Stimulated activated CD4-positive, alpha-beta T cell treated with anti-CD3 and anti-CD28 coated beads, Interleukin-12 subunit alpha, Interleukin-12 subunit beta, amount 100 ng/mL, for 24 hours (primary cell): ENCODE measurements around the gene ZBTB20.

ENCODE experiments used
- DNase-seq, 2 experiments: peaks; one replicate each; pipeline ENCODE4 v3.0.0-alpha.2; 2020; ENCODE audit warnings: low read depth in 2 of 2

Gene ZBTB20

DNA sequence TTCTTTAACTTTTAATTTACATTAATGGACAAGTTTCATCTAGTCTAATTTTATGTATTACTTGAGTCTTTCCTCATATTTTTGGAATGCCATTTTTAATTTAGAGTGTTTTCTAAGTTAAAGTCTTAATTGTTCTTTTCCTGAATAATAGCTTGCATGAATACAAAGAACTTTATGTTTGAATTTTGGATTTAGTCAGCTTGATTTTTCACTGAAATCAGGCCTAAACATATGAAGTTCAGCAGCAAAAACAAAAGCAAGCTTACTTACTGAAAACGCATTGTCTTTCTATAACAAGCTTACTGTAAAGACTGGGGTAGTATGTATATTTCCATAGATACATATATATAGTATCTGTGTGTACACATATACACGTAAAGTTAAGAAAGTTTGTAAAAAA, 126.0 kb downstream of the ZBTB20 start:
- DNase-seq: no peak

DNA sequence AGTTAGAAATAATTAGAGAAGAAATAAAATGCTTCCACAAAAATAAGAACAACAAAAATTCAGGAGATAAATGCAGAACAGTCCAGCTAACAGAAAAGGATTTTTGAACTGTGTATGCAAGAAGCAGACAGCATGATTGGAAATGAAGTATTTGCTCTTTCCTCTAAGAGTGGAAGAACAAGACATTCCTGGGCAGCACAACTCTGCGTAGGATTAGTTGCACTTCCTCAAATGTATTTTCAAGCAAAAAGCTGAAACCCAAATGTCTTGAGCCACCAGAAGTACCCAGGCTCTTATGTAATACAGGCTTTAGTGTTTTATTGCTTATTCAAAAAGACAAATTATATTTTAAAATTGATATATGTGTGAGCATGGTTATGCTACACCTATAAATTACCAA, 127.2 kb downstream of the ZBTB20 start:
- DNase-seq: no peak

DNA sequence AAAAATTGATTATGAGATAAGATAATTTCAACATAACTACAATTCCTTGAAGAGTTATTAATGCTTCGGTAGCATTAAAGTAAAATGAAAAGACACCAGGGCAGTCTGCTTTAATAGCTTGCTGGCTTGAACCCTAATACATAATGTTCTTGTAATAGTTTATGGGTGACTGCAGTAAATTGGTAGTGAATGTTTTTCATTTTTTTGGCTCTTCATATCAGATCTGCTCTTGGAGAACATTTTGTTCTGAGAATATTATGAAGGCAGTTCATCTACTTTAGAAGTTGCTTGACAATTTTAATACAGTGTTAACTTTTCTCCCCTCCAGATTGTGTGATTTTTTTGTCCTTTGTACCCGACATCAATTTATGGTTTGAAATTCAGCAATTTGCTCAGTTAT, 128.4 kb downstream of the ZBTB20 start:
- no peak for DNase-seq

DNA sequence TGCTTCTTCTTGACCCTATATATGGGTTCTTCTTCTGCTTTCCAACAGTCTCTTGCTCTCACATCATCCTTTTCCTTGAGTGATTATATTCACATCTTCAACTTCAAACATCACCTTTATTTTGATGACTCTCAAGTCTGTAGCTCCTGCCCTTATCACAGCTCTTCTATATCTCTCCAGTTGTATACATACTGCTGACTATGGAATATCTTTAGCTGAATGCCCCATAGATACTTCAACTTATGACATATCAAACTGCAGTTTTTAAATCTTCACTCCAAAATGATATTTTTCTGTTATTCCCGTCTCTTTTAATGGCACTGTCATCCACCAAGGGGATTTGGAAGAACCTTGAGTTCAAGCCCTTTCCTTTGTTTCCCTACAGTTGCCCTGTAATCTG, 139.1 kb downstream of the ZBTB20 start:
- DNase-seq: no peak

DNA sequence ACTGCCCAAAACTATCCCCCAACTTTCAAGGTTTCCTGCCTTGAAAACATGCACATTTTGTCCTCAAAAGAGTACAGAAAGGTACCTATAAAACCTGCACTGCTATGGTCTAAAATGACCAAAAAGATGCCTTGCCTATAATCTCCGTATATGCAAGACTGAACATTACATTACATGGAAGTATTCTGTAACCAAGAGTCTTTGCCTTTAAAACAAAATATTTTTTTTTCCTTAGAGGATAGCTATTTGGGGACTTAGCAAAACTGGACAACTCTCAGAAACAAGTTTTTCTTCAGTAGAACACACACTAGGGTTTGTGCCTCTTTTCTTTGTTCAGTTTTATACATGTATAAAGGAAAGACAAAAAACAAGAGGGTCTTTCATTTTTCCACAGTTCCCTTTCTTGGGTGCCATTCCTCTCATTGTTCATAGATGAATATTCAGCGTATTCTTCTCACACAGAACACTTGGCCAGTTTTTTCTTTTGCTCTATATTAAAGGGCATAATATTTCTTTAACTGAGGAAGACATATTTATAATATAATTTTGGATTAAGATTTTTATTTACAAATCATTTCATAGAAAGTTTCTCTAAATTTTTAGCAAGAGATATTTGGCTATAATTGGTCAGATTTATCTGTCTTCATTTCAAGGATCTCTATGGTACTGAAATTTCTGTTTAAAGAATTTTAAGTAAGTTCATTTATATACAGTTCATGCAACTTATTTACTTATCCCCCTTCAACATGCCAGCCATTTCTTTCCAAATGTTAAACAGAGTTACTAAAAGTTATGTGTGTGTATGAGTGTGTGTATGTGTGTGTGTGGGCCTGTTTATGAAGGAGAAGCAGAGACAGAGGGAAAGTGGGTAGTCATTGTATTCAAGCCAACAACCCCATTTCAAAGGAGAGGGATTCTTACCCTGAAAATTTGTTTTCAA, 142.6 kb downstream of the ZBTB20 start:
- no peak for DNase-seq

DNA sequence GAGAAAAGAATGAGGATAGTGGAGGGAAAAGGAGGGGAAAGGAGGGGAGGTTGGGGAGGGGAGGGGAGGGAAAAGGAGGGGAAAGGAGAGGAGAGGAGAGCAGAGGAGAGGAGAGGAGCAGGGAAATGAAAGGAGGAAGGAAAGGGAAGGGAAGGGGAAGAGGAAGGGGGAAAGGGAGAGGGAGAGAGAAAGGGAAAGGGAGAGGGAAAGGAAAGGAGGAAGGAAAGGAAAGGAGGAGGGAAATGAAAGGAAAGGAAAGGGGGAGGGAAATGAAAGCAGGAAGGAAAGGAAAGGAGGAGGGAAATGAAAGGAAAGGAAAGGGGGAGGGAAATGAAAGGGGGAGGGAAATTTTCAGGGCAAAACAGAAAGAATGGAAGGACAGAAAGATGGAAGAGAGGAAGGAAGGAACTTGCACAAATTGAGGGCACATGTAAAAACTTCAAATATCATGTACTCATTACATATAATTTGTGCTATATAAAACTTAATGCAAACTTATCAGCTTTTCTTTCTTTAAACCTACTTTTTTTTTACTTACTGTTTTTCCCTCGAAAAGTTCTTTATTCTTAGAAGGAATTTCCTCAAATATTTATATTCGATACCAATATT, 148.0 kb downstream of the ZBTB20 start:
- DNase-seq: no peak

DNA sequence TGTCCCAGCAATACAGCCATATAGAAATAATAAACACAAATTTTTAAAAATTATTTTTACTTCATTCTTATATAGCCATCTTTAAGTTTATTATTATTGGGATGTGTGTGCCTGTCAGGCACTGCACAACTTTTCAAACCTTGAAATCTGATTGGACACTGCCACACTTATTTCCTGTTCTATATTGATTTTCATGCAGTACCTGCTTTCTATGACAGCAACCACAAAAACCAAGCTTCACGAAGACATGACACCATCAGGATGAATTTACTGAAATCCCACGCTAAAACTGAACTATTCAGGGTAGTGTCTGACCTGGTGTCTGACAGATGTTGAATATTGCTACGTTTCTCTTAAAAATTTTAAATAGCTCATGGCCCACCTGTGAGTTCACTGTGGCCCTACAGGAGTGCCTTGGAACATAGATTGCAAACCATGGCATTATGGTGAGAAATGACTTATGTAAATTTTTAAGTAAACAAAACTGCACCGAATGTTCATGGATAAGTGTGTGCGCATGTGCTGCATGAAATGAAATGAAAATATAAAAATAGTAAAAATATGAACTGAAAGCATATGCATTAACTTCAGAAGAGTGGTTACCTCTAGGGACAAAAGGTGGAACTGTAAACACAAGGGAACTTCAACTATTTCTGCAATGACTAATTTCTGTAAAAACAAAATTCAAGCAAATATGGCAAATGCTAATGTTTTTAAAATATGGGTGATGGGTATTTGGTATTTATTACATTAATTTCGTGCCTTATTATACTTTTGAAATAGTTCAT, 152.3 kb downstream of the ZBTB20 start:
- no peak for DNase-seq

DNA sequence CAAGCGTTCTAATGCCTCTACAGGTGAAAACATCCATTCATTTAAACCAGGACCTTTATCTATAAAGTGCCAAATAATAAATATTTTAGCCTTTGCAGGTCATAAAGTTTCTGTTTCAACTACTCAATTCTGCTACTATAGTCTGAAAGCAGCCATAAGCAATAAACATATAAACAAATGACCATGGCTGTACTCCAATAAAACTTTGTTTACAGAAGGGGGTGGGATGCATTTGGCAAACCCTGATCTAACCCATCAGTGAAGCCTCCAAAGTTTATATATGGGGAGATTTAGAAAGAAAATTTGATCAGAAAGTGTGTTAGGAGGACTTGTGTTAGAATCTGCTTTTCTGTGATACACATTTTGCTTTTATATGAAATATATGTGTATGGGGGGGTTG, 161.3 kb downstream of the ZBTB20 start:
- DNase-seq: no peak

DNA sequence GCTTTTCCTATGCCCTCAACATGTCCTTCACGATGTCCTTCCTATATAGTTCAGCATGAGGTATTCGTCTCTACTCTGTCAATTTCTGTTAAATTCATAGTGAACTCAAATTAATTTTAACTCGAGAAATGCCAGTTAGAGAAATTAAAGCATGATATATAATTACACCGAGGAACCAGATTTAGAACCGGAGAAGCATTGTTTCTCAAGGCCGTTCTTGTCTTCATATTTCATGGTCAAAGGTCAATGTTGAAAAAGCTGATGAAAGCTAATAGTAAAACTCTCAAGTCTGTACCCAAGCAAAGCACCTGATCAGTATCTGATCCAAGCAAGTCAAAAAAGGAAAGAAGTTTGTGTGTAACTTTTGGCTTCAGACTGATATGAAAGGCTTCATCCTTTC, 163.8 kb downstream of the ZBTB20 start:
- no peak for DNase-seq

DNA sequence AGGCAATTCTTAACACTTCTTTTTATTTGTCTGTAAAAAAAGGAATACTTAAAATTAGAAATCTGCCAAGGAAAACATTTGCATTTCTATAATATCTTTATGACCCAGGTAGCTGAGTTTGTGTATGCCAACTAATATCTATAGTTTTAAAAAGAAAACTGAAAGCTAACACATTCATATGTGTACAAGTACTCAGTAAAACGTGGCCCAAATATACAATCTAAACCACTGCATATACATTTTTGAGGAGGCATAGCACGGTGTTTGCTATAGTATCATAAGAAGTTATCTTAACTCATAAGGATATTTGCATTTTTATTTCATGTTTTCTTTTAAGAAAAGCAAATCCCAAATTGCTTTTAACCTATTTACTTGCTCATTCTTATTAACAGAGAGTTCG, 172.7 kb downstream of the ZBTB20 start:
- DNase-seq: no peak

DNA sequence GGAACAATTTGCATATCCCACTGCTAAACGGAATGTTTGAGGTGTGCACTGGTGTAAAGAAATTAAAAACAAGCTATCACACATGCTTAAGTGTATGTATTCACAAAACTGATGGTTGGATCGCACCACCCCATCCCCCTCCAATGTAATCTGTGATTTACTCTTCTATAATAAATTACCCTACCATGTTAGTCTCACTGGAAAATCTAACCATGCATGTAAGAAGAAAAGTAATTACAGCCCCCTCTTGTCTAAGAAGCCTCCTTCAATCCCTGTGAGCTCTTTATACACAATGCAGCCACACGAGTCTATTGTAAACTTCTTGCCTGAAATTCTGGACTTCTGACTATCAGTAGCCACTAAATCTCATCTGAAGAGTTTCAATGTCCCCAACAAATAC, 173.6 kb downstream of the ZBTB20 start:
- no peak for DNase-seq

DNA sequence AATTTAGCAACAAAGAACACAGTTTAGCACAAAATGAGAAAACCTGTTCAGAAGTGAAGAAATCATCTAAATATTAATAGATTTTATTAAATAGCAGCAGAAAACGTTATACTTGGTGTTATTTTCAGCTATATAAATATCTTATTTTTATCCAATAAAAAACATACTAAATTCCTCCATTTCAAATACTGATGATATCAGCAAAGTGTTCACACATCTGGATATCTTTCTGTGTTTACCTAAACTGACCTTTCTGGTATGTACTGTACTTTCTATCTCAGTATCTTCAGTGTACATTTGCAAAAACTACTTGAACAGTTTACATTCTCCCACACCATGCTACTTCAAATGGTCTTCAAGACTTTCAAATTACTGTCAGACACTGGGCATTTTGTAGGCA, 179.9 kb downstream of the ZBTB20 start:
- DNase-seq: no peak

DNA sequence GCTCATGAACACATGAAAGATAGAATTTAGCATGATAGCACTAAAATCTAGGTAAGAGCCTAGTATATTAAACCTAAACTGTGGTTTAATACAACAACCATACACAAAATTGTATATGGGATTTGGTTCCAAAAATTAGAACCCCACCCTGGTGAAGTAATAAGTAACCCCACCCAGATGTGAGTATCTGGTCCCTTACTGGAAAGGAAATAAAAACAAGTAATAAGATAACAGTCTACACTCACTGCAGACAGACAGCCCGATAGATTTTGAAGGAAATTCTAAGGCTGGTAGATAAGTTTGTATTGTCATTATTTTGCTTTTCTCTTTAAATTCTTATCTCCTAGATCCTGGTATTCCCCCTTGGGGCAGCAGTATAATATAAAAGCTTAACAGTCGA, 184.9 kb downstream of the ZBTB20 start:
- DNase-seq: no peak

DNA sequence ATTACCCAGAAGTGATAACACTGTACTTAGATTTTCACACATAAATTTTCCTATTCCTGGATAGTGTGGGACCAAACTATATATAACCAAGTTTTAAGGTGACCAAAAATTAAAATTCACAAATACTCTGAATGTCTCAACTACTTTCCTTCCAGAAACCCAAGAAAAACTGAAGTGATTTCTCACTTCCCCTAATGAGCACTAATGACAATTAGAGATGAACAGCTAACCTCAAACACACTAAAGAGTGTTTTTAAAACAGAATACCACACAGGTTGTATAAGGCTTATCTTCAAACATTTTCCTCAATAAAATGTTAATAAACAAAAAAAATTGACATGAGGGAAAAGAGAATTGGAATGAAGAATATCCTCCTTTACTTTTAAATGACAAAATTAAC, 188.2 kb downstream of the ZBTB20 start:
- no peak for DNase-seq

DNA sequence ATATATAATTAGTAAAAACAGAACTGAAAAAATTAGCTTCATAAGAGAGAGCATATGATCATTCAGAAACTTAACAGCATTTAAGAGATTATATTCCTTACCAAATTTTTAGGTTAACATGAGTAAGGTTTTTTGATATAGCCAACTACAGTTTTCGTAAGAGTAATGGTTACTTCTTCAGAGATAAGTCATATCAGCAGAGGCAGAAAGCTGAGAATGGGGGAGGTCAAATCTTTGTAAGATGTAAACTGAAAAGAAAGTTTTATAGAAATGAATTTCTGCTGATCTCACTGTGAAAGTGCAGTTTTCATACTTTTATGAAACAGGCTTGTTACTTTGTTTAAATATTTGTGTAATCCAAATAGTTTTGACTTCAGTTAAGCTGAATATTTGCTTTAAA, 193.3 kb downstream of the ZBTB20 start:
- no peak for DNase-seq

DNA sequence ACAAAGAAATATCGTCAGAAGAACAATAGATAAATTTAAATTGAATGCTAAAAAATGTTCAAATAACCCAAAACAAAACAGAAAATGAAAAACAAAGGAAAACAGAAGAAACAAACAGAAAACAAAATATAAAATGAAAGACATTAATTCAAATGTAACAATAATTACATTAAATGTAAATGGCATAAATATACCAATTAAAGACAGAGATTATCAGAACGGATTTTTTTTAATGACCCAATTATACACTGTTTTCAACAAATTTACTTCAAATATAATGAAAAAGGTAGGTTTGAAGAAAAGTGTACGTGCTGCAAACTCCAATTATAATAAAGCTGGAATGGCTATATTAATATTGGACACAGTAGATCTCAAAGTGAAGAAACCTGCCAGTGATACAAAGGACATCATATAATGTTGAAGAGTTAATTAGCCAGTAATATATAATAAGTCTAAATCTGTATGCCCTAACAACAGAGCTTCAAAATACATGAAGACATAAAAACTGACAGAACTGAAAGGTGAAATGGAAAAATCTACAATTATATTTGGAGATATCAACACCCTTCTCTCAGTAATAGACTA, 193.8 kb downstream of the ZBTB20 start:
- DNase-seq: no peak

DNA sequence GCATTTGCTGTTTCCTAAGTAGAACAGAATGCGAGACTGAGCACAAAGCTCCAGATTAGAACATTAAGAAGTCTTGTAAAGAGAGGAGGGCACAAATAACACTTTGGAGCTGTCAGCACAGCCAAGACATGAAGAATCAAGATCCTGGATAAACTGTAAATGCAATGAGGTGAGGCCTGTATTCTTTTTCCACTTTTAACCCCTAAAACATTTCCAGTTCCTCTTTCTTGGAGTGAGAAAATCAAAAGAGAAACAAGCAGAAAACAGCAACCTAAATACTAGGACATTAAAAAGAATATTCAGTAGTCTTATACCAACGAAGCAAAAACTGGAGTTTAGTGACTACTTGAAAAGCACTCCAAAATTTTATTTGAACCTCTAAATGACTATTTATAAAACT, 204.3 kb downstream of the ZBTB20 start:
- no peak for DNase-seq

DNA sequence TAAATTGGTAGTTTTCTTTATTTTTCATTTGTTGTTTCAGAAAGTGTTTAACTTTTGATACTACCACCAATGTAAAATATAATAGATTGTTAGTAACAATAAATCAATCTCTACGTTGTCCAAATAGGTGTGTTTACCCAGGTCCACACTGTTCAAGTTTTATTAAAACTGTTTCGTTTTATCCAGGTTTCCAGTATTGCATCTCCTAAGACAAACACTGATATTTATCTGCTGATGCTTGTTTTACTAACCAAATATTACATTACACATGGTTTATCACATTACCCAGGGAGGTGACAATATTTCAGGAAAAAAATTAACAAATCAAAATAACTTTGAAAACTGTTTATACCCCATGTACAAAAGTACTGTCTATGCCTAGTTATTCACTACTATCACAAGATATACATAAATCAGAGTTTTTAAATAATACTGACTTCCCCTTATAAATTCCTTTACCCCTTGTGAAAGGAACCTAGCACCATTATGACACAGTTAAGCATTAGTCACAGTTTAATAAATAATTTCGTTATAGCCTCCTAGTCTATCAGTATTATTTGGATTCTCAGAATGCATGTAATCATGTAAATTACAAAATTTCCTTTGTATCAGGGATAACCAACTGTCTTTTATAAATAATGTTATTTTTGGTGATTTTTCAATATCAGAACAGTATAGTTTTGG, 205.3 kb downstream of the ZBTB20 start:
- no peak for DNase-seq

DNA sequence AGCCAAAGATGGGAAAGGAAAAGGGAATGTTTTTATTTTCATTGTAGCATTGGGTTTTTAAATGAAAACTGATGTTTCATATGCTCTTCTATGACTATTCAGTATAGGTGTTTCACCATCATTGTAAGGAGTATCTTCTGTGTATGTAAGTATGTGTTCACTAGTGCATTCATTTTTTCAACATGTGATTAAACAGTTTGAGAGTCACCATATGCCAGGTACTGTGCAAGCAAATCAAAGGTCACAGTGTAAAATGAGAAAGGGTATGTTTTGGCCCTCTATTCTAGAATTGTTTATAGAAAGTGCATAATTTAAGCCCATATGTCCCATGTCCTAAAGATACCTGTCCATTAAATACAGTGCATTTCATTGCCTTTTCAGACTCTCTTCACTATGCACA, 207.2 kb downstream of the ZBTB20 start:
- no peak for DNase-seq

DNA sequence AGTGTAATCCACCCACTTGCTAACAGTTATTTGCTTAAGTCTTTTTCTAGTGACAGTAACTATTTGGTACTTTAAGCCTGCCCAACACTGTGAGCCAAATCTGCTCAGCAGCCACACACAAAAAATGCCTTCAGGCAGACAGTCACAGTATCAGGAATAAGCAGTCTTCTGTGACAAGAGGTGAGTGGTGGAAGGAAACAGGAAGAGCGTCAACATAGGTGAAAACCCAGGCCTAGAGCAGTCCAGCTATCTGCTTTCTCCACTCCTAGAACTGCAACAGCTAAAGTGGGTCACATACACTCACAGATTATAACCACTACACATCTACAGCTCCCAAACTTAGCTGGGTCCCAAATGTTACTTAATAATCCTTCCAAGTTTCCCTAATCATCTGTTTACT, 213.7 kb downstream of the ZBTB20 start:
- DNase-seq: no peak

DNA sequence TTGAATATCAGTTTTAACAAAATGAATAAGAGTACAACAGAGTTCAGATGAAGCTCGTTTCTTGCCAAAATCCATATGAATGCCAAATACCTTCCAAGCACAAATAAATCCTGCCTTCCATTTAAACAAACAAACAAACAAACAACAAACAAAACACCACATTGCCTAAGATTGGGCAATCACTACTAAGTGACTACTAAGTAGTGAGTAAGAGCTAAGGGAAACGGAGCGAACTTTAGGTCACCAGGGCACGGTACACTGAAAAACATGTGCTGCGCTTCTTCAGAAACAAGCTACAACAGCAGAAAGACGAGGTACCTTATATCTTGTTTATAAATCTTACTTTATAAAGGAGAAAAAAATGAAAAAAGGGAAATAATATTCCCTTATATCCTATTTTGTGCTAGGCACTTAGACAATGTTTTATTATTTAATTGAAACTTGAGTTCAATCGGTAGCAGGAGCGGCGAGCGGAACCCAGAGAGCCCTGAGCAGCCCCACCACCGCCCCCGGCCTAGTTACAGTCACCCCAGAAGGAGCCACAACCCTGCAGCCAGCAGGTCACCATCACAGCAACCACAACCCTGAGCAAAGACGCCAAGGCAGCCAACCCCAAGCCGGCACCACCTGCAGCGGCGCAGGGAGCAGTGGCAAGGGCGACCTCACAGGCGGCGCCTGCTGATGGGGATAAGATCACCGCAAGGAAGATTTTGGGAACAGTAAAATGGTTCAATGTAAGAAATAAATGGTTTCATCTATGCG, 216.9 kb downstream of the ZBTB20 start:
- DNase-seq: no peak
